ENCODE data around the gene COQ4.
A peak's percentile ranks its signal among the peaks of the same experiment; 100 is the strongest.
"Not testable (repeated sequence)": the region's sequence is repeated elsewhere in the genome, so short reads cannot be mapped to it uniquely, and the experiment has no call there.

COQ4 gene

GRCh38 chr9:128323212-128323730 is 632 bp downstream of the COQ4 start:
- peak overlapping the region; percentile 90 for H3K4me3 Mint-ChIP-seq
- peaks cover 13% of the 10 kb centered on the region for H3K4me1 Mint-ChIP-seq
- peaks cover 18% of the 10 kb centered on the region for H3K36me3 Mint-ChIP-seq
- ATAC-seq: no peak
- H3K9me3 Mint-ChIP-seq: no peaks in the 10 kb centered on the region
- no peaks in the 10 kb centered on the region for H3K27me3 Mint-ChIP-seq
- peak overlapping the region; percentile 91 for H3K27ac Mint-ChIP-seq

DNA sequence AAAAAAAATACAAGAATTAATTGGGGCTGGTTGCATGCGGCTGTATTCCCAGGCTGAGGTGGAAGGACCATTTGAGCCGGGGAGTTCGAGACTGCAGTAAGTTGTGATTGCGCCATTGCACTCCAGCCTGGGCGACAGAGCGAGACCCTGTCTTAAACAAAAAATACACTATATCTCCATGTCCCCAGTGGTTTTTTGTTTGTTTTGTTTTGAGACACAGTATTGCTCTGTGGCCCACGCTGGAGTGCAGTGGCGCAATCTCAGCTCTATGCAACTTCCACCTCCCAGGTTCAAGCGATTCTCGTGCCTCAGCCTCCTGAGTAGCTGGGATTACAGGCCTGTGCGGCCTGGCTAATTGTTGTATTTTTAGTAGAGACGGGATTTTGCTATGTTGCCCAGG is 1.2 kb downstream of the COQ4 start:
- peaks cover 18% of the 10 kb centered on the region for H3K36me3 Mint-ChIP-seq
- peaks cover 13% of the 10 kb centered on the region for H3K4me1 Mint-ChIP-seq
- no peak for ATAC-seq
- peak overlapping the region; percentile 90 for H3K4me3 Mint-ChIP-seq
- H3K9me3 Mint-ChIP-seq: no peaks in the 10 kb centered on the region
- H3K27me3 Mint-ChIP-seq: no peaks in the 10 kb centered on the region
- peak overlapping the region; percentile 91 for H3K27ac Mint-ChIP-seq

DNA sequence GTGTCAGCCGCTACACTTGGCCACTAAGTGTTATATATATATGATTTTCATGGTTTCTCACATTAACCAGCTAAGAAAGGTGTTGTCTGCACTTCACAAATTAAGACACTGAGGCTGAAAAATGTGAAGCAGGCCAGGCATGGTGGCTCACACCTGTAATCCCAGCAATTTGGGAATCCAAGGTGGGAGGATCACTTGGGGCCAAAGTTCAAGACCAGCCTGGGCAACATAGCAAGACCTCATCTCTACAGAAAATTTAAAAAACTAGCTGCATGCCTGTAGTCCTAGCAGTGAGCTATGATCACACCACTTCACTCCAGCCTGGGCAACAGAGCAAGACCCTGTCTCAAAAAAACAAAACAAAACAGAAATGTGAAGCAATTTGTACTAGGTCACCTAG is 1.8 kb downstream of the COQ4 start:
- no peaks in the 10 kb centered on the region for H3K27me3 Mint-ChIP-seq
- H3K27ac Mint-ChIP-seq: no peak overlapping the region
- no peaks in the 10 kb centered on the region for H3K9me3 Mint-ChIP-seq
- no peak for ATAC-seq
- no peak overlapping the region for H3K4me3 Mint-ChIP-seq
- H3K4me1 Mint-ChIP-seq: peaks cover 13% of the 10 kb centered on the region
- H3K36me3 Mint-ChIP-seq: peaks cover 18% of the 10 kb centered on the region

DNA sequence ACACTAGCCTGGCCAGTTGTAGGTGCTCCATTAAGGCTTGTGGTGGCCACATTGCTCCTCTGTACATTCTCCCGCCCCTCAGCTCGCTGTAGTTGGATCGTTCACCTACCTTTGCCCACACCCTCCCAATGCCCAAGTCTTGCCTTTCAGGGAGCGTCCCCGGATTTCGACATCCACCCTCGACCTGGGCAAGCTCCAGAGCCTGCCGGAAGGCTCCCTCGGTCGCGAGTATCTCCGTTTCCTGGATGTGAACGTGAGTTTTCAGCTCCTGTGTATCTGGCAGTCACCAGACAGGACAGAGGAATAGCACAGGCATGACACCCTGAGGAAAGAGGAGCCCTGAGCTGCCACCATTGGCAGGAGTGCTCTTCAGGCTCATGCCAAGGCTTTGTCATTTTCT is 3.0 kb downstream of the COQ4 start:
- no peak overlapping the region for H3K27ac Mint-ChIP-seq
- no peak overlapping the region for H3K4me3 Mint-ChIP-seq
- no peaks in the 10 kb centered on the region for H3K9me3 Mint-ChIP-seq
- ATAC-seq: no peak
- peaks cover 13% of the 10 kb centered on the region for H3K4me1 Mint-ChIP-seq
- H3K27me3 Mint-ChIP-seq: no peaks in the 10 kb centered on the region
- H3K36me3 Mint-ChIP-seq: peaks cover 18% of the 10 kb centered on the region

DNA sequence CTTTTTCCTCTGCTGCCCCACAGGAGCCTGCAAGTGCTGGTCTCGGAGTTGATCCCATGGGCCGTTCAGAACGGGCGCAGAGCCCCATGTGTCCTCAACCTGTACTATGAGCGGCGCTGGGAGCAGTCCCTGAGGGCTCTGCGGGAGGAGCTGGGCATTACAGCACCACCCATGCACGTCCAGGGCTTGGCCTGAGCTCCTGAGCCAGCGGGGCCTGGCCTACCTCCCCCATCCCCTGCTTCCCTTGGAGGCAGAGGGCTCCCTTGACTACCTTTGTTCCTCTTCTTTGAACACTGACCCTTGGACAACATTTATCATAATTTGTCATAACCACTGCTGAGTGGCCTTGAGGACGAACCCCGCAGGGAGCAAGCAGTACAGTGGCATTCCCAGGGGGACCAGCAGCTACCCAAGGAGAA is 10.8 kb downstream of the COQ4 start:
- no peak for ATAC-seq
- Mint-ChIP-seq H3K27ac (no peak overlapping the region), H3K4me3 (no peak overlapping the region), H3K27me3 (no peaks in the 10 kb centered on the region), H3K4me1 (no peaks in the 10 kb centered on the region), H3K9me3 (no peaks in the 10 kb centered on the region), H3K36me3 (peaks cover 12% of the 10 kb centered on the region)

DNA sequence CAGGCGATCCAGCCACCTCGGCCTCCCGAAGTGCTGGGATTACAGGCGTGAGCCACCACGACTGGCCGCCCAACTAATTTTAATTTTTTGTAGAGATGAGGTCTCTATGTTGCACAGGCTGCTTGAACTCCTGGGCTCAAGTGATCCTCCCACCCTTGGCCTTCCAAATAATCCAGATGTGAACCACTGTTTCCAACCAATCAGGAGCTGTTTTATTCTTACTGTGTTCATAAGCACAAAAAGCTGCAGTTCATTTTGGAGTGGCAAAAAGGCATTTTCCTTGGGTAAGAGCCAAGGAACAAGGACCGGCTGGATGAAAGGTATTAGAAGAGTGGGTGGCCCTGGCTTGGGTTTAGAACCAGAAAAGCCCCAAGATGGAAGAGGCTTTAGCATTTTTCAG is 12.5 kb downstream of the COQ4 start:
- Mint-ChIP-seq H3K9me3 (no peaks in the 10 kb centered on the region), H3K36me3 (peaks cover 12% of the 10 kb centered on the region), H3K27me3 (no peaks in the 10 kb centered on the region), H3K27ac (no peak overlapping the region), H3K4me1 (no peaks in the 10 kb centered on the region), H3K4me3 (no peak overlapping the region)
- ATAC-seq: no peak

GRCh38 chr9:128335914-128336313 is 13.3 kb downstream of the COQ4 start:
- ATAC-seq: no peak
- H3K27me3 Mint-ChIP-seq: no peaks in the 10 kb centered on the region
- no peak overlapping the region for H3K4me3 Mint-ChIP-seq
- no peak overlapping the region for H3K27ac Mint-ChIP-seq
- H3K36me3 Mint-ChIP-seq: peaks cover 12% of the 10 kb centered on the region
- H3K9me3 Mint-ChIP-seq: no peaks in the 10 kb centered on the region
- H3K4me1 Mint-ChIP-seq: no peaks in the 10 kb centered on the region

GRCh38 chr9:128337936-128338335 is 15.3 kb downstream of the COQ4 start:
- no peak for ATAC-seq
- Mint-ChIP-seq H3K4me3 (no peak overlapping the region), H3K27ac (no peak overlapping the region), H3K9me3 (no peaks in the 10 kb centered on the region), H3K27me3 (no peaks in the 10 kb centered on the region), H3K36me3 (peaks cover 3% of the 10 kb centered on the region), H3K4me1 (peaks cover 9% of the 10 kb centered on the region)

DNA sequence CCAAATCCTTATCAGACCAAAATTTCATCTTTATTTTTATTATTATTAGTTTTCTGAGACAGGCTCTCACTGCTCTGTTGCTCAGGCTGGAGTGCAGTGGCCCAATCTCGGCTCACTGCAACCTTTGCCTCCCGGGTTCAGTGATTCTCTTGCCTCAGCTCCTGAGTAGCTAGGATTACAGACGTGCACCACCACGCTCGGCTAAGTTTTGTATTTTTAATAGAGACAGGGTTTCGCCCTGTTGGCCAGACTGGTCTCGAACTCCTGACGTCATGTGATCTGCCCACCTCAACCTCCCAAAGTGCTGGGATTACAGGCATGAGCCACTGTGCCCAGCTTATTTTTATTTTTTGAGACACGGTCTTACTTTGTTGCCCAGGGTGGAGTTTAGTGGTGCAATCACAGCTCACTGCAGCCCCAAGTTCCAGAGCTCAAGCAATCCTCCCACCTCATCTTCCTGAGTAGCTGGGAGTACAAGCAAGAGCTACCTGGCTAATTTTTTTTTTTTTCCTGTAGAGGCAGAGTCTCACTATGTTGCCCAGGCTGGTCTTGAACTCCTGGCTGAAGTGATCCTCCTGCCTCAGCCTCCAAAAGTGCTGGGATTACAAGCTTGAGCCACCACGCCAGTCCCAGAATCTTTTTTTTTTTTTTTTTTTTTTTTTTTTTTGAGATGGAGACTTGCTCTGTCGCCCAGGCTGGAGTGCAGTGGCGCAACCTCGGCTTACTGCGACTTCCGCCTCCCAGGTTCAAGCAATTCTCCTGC is 16.4 kb downstream of the COQ4 start:
- not testable (repeated sequence) for H3K4me3 Mint-ChIP-seq, H3K27me3 Mint-ChIP-seq, H3K4me1 Mint-ChIP-seq, H3K9me3 Mint-ChIP-seq, ATAC-seq
- peak overlapping the region; percentile 68 for H3K27ac Mint-ChIP-seq
- H3K36me3 Mint-ChIP-seq: peaks cover 12% of the 10 kb centered on the region

- peaks cover 9% of the 10 kb centered on the region for H3K4me1 Mint-ChIP-seq
These were observed 17.4 kb downstream of the COQ4 start, which contains the start of gene SLC27A4 for GRCh38 chr9:128339761-128340690. SLC27A4 (plus strand) TSS chr9:128340527; CDS start chr9:128343133, 2,606 bp downstream.

DNA sequence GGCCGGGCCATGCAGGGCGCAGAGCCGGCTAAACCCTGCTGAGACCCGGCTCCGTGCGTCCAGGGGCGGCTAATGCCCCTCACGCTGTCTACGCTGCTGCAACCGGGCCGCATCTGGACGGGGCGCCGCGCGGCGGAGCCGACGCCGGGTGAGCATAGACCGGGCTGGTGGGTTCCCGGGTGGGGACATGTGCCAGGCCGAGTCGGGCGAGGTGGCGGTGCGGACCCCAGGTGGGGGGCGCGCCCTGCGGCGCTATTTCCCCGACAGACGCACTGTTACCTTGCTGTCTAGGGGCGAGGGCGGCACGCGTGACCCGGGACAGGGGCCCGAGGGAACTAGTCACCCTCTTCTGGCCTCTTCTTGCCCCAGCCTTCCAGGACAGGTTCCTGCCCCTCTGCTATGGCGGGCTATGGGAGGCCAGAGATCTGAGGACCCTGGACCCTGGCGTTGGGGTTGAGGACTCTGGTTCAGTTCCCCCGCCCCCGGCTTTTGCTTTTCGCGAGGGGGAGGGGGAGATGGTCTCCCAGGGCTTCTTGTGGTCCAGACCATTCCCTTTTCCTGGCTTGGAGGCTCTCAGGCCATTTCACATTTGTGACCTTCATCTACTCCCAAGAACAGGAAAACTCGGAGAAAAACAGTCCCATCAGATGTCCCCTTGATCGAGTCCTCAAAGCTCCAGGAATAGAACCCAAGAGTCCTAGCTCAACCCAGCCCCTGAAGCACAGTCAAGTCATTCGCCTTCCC is 18.2 kb downstream of the COQ4 start:
- peaks cover 9% of the 10 kb centered on the region for H3K4me1 Mint-ChIP-seq
- peak; percentile 80 for ATAC-seq
- peaks cover 23% of the 10 kb centered on the region for H3K36me3 Mint-ChIP-seq
- H3K9me3 Mint-ChIP-seq: no peaks in the 10 kb centered on the region
- H3K27ac Mint-ChIP-seq: peak overlapping the region; percentile 10
- H3K4me3 Mint-ChIP-seq: peak overlapping the region; percentile 93
- no peaks in the 10 kb centered on the region for H3K27me3 Mint-ChIP-seq

More at GRCh38 chr9:128339761-128340690, 17.4 kb downstream of the COQ4 start, which contains the start of gene SLC27A4:
- H3K4me3 Mint-ChIP-seq: peak within 1 kb of the TSS; percentile 93
- no peaks in the 10 kb centered on the region for H3K27me3 Mint-ChIP-seq
- ATAC-seq: peak; percentile 97
- peak within 1 kb of the TSS; percentile 68 for H3K27ac Mint-ChIP-seq
- H3K9me3 Mint-ChIP-seq: no peaks in the 10 kb centered on the region
- peaks cover 19% of the 10 kb centered on the region for H3K36me3 Mint-ChIP-seq

DNA sequence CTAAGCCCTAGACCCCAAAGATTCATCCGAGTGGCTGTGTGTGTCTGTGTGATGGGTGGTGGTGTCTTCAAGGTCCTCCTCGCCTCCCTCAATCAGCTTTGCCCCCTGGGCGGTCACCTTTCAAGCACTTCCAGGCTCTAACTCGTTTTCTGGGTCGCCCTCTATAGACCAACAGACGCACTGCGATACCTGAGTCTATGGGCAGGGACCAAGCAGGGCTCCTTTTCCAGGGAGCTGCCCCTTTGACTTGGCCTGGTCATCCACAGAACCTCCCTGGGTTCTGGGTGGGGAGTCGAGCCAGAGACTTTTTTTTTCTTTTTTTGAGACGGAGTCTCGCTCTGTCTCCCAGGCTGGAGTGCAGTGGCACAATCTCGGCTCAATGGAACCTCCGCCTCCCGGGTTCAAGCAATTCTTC is 18.8 kb downstream of the COQ4 start:
- Mint-ChIP-seq H3K36me3 (peaks cover 23% of the 10 kb centered on the region), H3K4me3 (peak overlapping the region; percentile 93), H3K27me3 (no peaks in the 10 kb centered on the region), H3K4me1 (peaks cover 9% of the 10 kb centered on the region), H3K9me3 (no peaks in the 10 kb centered on the region), H3K27ac (peak overlapping the region; percentile 10)
- peak; percentile 64 for ATAC-seq

GRCh38 chr9:128342971-128343680 is 20.5 kb downstream of the COQ4 start:
- Mint-ChIP-seq H3K36me3 (peaks cover 29% of the 10 kb centered on the region), H3K9me3 (no peaks in the 10 kb centered on the region), H3K27ac (no peak overlapping the region), H3K27me3 (no peaks in the 10 kb centered on the region), H3K4me1 (peaks cover 9% of the 10 kb centered on the region), H3K4me3 (no peak overlapping the region)
- no peak for ATAC-seq

DNA sequence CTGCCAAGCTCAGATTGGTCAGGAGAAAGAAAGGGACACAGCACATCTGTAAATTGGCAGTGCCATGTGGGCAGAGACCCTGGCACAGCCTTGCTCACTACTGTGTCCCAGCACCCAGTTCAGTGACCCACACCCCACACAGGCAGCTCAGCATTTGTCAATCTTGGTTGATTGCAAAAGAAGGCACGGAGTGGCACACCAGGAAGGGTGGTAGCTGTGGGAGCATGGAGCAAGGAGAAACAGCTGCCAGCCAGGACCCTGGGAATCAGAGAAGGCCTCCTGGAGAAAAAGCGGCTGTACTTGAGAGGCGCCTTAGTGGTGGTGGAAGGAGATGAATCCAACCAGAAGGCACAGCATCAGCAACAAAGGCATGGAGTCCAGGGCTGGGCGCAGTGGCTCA is 21.2 kb downstream of the COQ4 start:
- ATAC-seq: no peak
- H3K9me3 Mint-ChIP-seq: no peaks in the 10 kb centered on the region
- peaks cover 30% of the 10 kb centered on the region for H3K36me3 Mint-ChIP-seq
- H3K27ac Mint-ChIP-seq: no peak overlapping the region
- no peak overlapping the region for H3K4me3 Mint-ChIP-seq
- no peaks in the 10 kb centered on the region for H3K27me3 Mint-ChIP-seq
- H3K4me1 Mint-ChIP-seq: peaks cover 9% of the 10 kb centered on the region

All from stimulated activated memory B cell treated with anti-CD40 and anti-IgM and Interleukin-4, amounts not matched to agents 10 μg/mL and 1 μg/mL and 100 μg/mL, for 72 hours (primary cell).